Heart left ventricle (tissue), 13 donors: ENCODE data around the gene PBX3.

ENCODE experiments used
- CTCF ChIP-seq, 12 donors: fragments of 200-600 bp; sonication (generic) in 4 of 12; IDR thresholded peaks; one replicate each; pipeline versions ENCODE4 v1.5.0 to v1.8.0; 2018 to 2022; ENCODE audit warnings: antibody characterized with exemption in 12 of 12, mild to moderate bottlenecking in 5 of 12
- POLR2A ChIP-seq, 2 donors: fragments of 450-650 bp; IDR thresholded peaks; one replicate each; pipeline ENCODE4 v1.6.1; 2017; ENCODE audit warnings: antibody characterized with exemption in 2 of 2, mild to moderate bottlenecking in 2 of 2, moderate library complexity in 2 of 2
- donor health status: ischemic (EF 13 %, LVEDD 7.1; RV severe dilation, severe dysfunction).
- donor health status: DM: no; HTN: yes; CAD: no.
- donor health status: DM: no; HTN: no; CAD: no.
- donor health status: ischemic (EF 25% LVEDD 6.9; RV normal size, moderate dysfunction).
- donor health status: ischemic (EF 25% LVEDD 5.7; RV mildly dilated, moderate dysfunction).
- donor health status: ischemic (EF 35%, LVEDD 5.7; RV mildly dilated, moderate dysfunction).
- donor health status: nonischemic (EF 11% LVEDD 7.7; RV severe dilation, severe dysfunction).
- donor health status: DM: yes; HTN: yes; CAD: no.
- donor health status: PGD.
- donor health status: ischemic (EF 29% LVEDD 5.4; RV normal size, mild dysfunction).
- donor health status: nonischemic (EF 23%, LVEDD 6.1; RV moderate dilation, normal function).

GRCh38 chr9:125889476-125890419, 142.6 kb downstream of the PBX3 start:
- TF ChIP-seq CTCF (IDR thresholded peaks at IDR 0.05) (no peak), POLR2A (IDR thresholded peaks at IDR 0.05) (no peak)
